RWPE1 (cell line): ENCODE data around the gene RTEL1.

Experiments used
- CTCF ChIA-PET: fragments of 350-600 bp; sonication (Branson Sonifier 250); formaldehyde crosslinking; extraction: SDS; loops from one replicate; lab custom pipeline; 2021; lab: Yijun Ruan, JAX
- POLR2A ChIA-PET: fragments of 400-600 bp; formaldehyde crosslinking; extraction: SDS; loops from one replicate; lab custom pipeline; 2020; ENCODE audit warnings: antibody characterized with exemption; ENCODE audit not compliant: low non-redundant PET; lab: Yijun Ruan, JAX
- DNase-seq: peaks from one replicate; pipeline ENCODE4 v3.0.0; 2012; ENCODE audit warnings: low spot score
- H3K27ac ChIP-seq: fragments of 450-650 bp; 2 replicates; pipeline ENCODE4 v1.5.1; 2017
- TF ChIP-seq, protein P1 (sequence below): fragments of 450-650 bp; conservative IDR thresholded peaks from 2 replicates; pipeline ENCODE4 v1.5.1; 2017; ENCODE audit warnings: low read depth, mild to moderate bottlenecking

The RTEL1 gene

DNA sequence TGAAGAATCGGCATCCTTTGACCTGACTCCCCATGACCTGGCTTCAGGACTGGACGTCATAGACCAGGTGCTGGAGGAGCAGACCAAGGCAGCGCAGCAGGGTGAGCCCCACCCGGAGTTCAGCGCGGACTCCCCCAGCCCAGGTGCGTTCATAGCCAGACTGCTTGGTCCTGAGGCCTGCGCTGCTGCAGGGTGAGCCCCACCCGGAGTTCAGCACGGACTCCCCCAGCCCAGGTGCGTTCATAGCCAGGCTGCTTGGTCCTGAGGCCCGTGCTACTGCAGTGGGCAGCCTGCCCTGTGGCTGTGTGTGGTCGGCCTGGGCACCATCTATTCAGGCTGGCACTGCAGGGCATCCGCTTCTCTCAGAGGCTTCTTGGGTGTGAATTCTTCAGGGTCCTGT, 15.8 kb downstream of the RTEL1 start:
- no peak for DNase-seq
- POLR2A ChIA-PET = no interaction called here
- TF ChIP-seq, protein P1, sequence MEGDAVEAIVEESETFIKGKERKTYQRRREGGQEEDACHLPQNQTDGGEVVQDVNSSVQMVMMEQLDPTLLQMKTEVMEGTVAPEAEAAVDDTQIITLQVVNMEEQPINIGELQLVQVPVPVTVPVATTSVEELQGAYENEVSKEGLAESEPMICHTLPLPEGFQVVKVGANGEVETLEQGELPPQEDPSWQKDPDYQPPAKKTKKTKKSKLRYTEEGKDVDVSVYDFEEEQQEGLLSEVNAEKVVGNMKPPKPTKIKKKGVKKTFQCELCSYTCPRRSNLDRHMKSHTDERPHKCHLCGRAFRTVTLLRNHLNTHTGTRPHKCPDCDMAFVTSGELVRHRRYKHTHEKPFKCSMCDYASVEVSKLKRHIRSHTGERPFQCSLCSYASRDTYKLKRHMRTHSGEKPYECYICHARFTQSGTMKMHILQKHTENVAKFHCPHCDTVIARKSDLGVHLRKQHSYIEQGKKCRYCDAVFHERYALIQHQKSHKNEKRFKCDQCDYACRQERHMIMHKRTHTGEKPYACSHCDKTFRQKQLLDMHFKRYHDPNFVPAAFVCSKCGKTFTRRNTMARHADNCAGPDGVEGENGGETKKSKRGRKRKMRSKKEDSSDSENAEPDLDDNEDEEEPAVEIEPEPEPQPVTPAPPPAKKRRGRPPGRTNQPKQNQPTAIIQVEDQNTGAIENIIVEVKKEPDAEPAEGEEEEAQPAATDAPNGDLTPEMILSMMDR = no peak
- H3K27ac ChIP-seq = peak overlapping the region; percentile 9
- CTCF ChIA-PET = no interaction called here

DNA sequence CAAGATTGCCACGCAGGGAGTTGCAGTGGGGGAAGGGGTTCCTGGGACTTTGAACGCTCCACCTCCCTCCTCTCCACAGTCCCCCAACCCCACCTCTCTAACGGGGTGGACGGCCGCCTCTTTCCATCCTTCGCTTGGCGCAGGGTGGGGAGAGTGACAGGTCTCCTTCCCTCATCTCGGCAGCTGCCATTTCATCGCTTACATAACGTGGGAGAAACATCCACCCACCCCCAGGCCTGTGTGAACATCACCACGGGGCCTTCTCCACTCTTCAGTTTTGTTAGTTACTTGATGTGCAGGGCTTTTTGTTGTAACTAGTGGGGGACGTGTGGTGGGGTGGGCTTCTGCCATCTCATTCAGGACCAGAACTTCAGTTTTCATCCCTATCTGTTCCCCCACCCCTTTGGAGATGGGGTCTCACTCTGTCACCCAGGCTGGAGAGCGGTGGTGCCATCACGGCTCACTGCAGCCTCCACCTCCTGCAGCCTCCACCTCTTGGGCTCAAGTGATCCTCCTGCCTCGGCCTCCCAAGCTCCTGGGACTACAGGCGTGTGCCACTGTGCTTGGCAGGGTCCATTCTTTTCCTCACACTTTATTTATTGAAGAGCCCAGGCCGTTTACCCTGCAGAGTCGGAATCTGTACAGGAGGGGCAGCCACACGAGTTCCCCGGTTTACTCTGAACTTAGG, 17.7 kb downstream of the RTEL1 start:
- ChIA-PET CTCF (interaction anchor here (0.6 to 0.7 kb wide), 2 partner anchors 139 to 449 kb away, joined by 3 read pairs; partner anchors contain the start of gene PTK6), POLR2A (no interaction called here)
- no peak for DNase-seq
- TF ChIP-seq, protein P1 = no peak
- no peak overlapping the region for H3K27ac ChIP-seq

- ChIA-PET CTCF (interaction anchor here (0.5 to 0.6 kb wide), 2 partner anchors 71 to 319 kb away, joined by 3 read pairs; no protein-coding TSS in a partner anchor), POLR2A (no interaction called here)
- TF ChIP-seq, protein P1 = no peak
- DNase-seq = no peak
- H3K27ac ChIP-seq = peak overlapping the region; percentile 48
Measured at GRCh38 chr20:63678071-63678470, 20.0 kb downstream of the RTEL1 start.

DNA sequence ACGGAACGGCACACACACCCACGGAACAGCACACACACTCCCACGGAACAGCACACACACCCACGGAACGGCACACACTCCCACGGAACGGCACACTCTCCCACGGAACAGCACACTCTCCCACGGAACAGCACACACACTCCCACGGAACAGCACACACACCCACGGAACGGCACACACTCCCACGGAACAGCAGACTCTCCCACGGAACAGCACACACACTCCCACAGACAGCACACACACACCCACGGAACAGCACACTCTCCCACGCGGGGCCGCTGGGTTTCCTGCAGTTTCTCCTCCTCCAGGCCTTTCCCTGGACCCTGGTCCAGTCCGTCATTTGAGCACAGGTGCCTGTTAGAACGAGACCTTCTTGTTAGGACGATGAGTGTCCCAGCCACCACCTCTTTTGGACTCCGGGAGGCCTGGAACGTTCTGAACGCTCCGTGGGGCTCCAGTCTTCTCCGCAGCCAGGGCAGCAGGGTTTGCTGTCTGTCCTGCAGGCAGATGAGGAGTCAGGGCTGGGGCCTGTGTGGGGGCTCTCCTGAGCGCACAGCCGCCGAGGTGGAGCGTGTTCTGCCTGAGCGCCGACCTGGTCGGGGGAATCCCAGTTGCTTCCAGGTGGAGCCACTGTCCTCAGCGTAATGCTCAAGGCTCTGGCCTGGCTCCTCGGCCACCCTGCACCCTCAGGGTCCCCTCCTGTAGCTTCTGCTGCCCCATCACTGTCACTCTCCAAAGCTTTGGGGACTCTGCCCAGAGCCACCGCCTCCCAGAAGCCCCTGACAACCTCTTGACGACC, 20.8 kb downstream of the RTEL1 start:
- POLR2A ChIA-PET = no interaction called here
- TF ChIP-seq, protein P1 = no peak

GRCh38 chr20:63679799-63680305, 21.7 kb downstream of the RTEL1 start:
- TF ChIP-seq, protein P1 = no peak
- H3K27ac ChIP-seq = peak overlapping the region; percentile 89
- POLR2A ChIA-PET = interaction anchor here (0.5 kb wide), 1 partner anchor 12 kb away, joined by 3 read pairs; no protein-coding TSS in a partner anchor
- DNase-seq = no peak
- CTCF ChIA-PET = interaction anchor here (0.6 to 1.4 kb wide), 4 partner anchors 11 to 142 kb away, joined by 3 to 4 read pairs (median 3); partner anchors contain the start of gene PTK6

More for the DNA sequence above, 20.8 kb downstream of the RTEL1 start:
- H3K27ac ChIP-seq = peak overlapping the region; percentile 89
- CTCF ChIA-PET = interaction anchor here (0.5 to 0.7 kb wide), 2 partner anchors 10 to 318 kb away, joined by 3 read pairs; no protein-coding TSS in a partner anchor
- no peak for DNase-seq

- ChIA-PET CTCF (interaction anchor here (0.6 to 1.4 kb wide), 3 partner anchors 12 to 142 kb away, joined by 3 to 4 read pairs (median 3); partner anchors contain the start of gene PTK6), POLR2A (interaction anchor here (0.5 kb wide), 1 partner anchor 12 kb away, joined by 3 read pairs; no protein-coding TSS in a partner anchor)
- no peak for DNase-seq
- TF ChIP-seq, protein P1 = no peak
- peak overlapping the region; percentile 89 for H3K27ac ChIP-seq
Measured at GRCh38 chr20:63680427-63680826, 22.3 kb downstream of the RTEL1 start.
